ENCODE results near the gene TNFSF10. TPM values are rescaled to one million over a fixed set of nuclear protein-coding genes. Genes with fewer than 3 reads are reported as not detected.

The TNFSF10 gene
- total RNA-seq, 2 experiments from 2014 or later = 21.5 to 23.6 TPM

- DNase-seq = peak; percentile 63
- Mint-ChIP-seq H3K36me3 (ENCODE audit: low read depth) (no peaks in the 10 kb centered on the region), H3K9me3 (peaks cover 6% of the 10 kb centered on the region), H3K4me3 (peak overlapping the region; percentile 40), H3K4me1 (ENCODE audit: low read depth) (peaks cover 32% of the 10 kb centered on the region), H3K27ac (peak overlapping the region; percentile 83), H3K27me3 (no peaks in the 10 kb centered on the region)
- ChIA-PET CTCF (interaction anchor here (0.8 to 3.9 kb wide), 7 partner anchors 13 to 73 kb away, joined by 3 to 23 read pairs (median 3); no protein-coding TSS in a partner anchor), POLR2A (interaction anchor here (0.7 to 2.2 kb wide), 8 partner anchors 9 to 92 kb away, joined by 3 to 14 read pairs (median 5); partner anchors contain the start of gene TNFSF10)
- intact Hi-C loops (cut with micrococcal nuclease) = loop anchor here (2.0 kb wide), 3 partner anchors 18 to 42 kb away; no protein-coding TSS in a partner anchor
- ATAC-seq = peak; percentile 78
- TF ChIP-seq CTCF (IDR thresholded peaks at IDR 0.05) = no peak
These were observed 39.9 kb upstream of the TNFSF10 start for GRCh38 chr3:172562871-172563865.

GRCh38 chr3:172561897-172562640 is 38.8 kb upstream of the TNFSF10 start:
- ATAC-seq (peak; percentile 65), DNase-seq (peak; percentile 35)
- intact Hi-C loops (cut with micrococcal nuclease) = loop anchor here (2.0 kb wide), 3 partner anchors 19 to 41 kb away; no protein-coding TSS in a partner anchor
- H3K27ac Mint-ChIP-seq = peak overlapping the region; percentile 91
- peak overlapping the region; percentile 44 for H3K4me3 Mint-ChIP-seq
- H3K9me3 Mint-ChIP-seq = peaks cover 1% of the 10 kb centered on the region
- H3K4me1 Mint-ChIP-seq (ENCODE audit: low read depth) = peaks cover 41% of the 10 kb centered on the region
- ChIA-PET CTCF (interaction anchor here (0.8 to 3.9 kb wide), 9 partner anchors 12 to 231 kb away, joined by 3 to 23 read pairs (median 3); no protein-coding TSS in a partner anchor), POLR2A (interaction anchor here (0.7 to 2.2 kb wide), 10 partner anchors 10 to 91 kb away, joined by 3 to 14 read pairs (median 5); partner anchors contain the start of gene TNFSF10)
- TF ChIP-seq CTCF (IDR thresholded peaks at IDR 0.05) = no peak
- H3K36me3 Mint-ChIP-seq (ENCODE audit: low read depth) = no peaks in the 10 kb centered on the region
- no peaks in the 10 kb centered on the region for H3K27me3 Mint-ChIP-seq

- H3K4me1 Mint-ChIP-seq (ENCODE audit: low read depth) = peaks cover 42% of the 10 kb centered on the region
- DNase-seq = no peak
- H3K4me3 Mint-ChIP-seq = no peak overlapping the region
- no peaks in the 10 kb centered on the region for H3K27me3 Mint-ChIP-seq
- POLR2A ChIA-PET = interaction anchor here (0.6 kb wide), 1 partner anchor 316 kb away, joined by 3 read pairs; no protein-coding TSS in a partner anchor
- no peaks in the 10 kb centered on the region for H3K36me3 Mint-ChIP-seq (ENCODE audit: low read depth)
- no peak overlapping the region for H3K27ac Mint-ChIP-seq
- H3K9me3 Mint-ChIP-seq = no peaks in the 10 kb centered on the region
- CTCF ChIA-PET = interaction anchor here (0.7 to 3.9 kb wide), 3 partner anchors 14 to 48 kb away, joined by 3 to 23 read pairs (median 3); no protein-coding TSS in a partner anchor
- no peak for ATAC-seq
- TF ChIP-seq CTCF (IDR thresholded peaks at IDR 0.05) = no peak
- intact Hi-C loops (cut with micrococcal nuclease) = no loop called here
These were observed 37.4 kb upstream of the TNFSF10 start for GRCh38 chr3:172560586-172560985.

- Mint-ChIP-seq H3K27ac (no peak overlapping the region), H3K9me3 (no peaks in the 10 kb centered on the region), H3K4me3 (no peak overlapping the region), H3K4me1 (ENCODE audit: low read depth) (peaks cover 42% of the 10 kb centered on the region), H3K27me3 (no peaks in the 10 kb centered on the region), H3K36me3 (ENCODE audit: low read depth) (no peaks in the 10 kb centered on the region)
- intact Hi-C loops (cut with micrococcal nuclease) = no loop called here
- no peak for TF ChIP-seq CTCF (IDR thresholded peaks at IDR 0.05)
- DNase-seq = no peak
- ATAC-seq = no peak
- ChIA-PET POLR2A (no interaction called here), CTCF (interaction anchor here (0.7 to 3.9 kb wide), 3 partner anchors 34 to 47 kb away, joined by 3 to 23 read pairs (median 4); no protein-coding TSS in a partner anchor)
These were observed 36.8 kb upstream of the TNFSF10 start for GRCh38 chr3:172560026-172560425.
